UCSD-AML1 (cell line): ENCODE data around the gene RBBP5.

Experiments
- DNase-seq: peaks from one replicate; lab custom pipeline; 2025; ENCODE audit not compliant: unreplicated experiment; lab: John Stamatoyannopoulos, UW

The RBBP5 gene

GRCh38 chr1:205057808-205058575, 63.8 kb downstream of the RBBP5 start:
- no peak for DNase-seq

- no peak for DNase-seq
These were observed 64.7 kb downstream of the RBBP5 start for GRCh38 chr1:205056956-205057568.

DNA sequence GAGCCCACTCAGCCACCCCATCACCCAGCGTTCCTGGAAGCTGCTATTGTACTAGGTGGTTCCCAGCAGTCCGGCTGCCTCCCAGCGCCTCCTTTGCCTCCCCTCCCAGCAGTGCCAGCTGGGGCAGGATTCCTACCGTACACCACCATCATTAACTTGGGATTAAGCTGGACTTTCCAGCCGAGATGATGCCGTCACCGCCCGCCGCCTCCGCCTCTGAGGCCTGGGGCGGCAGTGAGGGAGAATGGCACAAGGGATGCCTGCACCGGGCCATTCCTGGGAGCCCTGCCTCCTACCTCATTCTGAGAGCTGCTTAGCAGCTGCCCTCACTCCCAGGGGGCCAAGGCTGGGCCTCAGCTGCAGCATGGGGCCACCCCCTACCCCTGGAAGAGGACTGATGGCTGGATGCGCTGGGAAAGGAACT, 65.6 kb downstream of the RBBP5 start:
- no peak for DNase-seq

DNA sequence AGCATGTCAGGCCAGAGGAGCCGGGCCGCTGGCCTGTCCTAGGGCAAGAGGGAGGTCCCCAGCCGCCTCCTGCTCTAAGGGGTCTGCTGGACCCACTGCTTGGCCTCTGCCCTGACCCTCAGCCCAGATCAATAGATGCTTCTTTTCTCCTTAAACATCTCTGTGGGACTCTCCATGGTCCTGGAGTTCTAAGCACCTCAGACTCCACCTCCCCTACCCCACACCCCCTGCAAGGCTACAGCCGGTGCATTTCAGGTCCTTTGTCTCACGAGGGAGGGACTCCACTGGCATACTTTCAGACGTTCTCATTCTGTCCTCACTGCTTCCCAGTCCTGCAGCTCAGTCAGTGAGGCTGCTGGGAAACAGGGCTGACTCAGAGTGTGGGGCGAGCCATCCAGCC, 67.8 kb downstream of the RBBP5 start:
- DNase-seq, result no peak

DNA sequence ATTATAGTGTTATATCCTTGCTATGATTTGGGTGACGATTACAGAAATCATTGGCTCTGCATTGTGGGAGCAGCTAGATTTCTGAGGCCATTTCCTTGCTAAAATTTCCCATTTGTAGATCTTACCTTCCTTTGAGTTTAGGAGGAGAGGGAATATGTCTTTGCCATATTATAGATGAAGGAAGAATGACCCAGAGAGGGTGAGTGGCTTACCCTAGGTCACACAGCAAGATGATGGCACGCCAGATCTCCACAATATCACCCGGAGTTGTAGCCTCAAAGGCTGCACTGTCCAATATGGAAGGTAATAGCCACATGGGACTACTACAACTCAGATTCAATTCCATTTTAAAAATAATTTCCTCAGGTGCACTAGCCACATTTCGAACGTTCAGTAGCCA, 68.5 kb downstream of the RBBP5 start:
- DNase-seq, result no peak

DNA sequence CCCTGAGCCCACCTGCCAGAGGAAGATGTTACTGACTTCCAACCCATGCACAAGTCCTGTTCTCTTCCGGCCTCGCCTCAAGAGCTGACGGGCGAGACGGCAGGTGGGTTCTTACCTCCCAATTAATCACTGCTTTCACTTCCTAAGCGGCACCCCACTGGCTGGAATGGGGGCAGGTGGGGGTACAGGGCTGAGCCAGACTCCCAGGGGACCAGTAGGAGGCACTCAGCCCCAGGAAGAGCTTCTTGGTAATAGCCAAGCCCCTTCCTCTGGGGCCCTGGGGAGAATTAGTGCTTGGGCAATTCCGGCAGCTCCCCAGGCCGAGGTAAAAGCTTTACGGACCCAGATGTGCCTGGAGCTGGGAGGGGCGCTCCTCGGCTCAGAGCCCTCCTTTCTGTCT, 69.1 kb downstream of the RBBP5 start:
- no peak for DNase-seq

GRCh38 chr1:205049479-205049878, 72.3 kb downstream of the RBBP5 start:
- no peak for DNase-seq

- DNase-seq, result no peak
These were observed 73.4 kb downstream of the RBBP5 start for GRCh38 chr1:205048382-205048781.

- no peak for DNase-seq
These were observed 74.0 kb downstream of the RBBP5 start for GRCh38 chr1:205047764-205048231.

GRCh38 chr1:205046870-205047269, 74.9 kb downstream of the RBBP5 start:
- no peak for DNase-seq

- no peak for DNase-seq
These were observed 76.6 kb downstream of the RBBP5 start for GRCh38 chr1:205045146-205045545.

DNA sequence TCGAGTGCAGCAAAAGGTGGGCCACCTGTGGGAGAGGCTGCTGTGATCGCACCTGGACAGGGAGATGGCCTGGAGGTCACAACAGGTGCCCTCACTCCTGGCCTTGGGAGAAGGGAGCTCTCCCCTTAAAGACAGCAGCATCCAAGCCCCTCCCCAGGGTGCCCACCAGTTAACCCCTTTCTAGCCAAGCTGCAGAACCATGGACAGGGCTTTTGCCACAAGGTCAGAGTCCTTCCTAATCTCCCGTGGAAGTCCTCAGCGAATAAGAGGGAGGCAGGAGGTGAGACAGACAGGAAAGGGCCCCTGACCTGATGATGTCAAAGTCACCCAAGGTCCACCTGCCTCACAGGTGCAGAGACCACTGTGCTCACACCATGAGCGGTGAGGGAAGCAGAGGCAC, 77.0 kb downstream of the RBBP5 start:
- DNase-seq, result no peak

DNA sequence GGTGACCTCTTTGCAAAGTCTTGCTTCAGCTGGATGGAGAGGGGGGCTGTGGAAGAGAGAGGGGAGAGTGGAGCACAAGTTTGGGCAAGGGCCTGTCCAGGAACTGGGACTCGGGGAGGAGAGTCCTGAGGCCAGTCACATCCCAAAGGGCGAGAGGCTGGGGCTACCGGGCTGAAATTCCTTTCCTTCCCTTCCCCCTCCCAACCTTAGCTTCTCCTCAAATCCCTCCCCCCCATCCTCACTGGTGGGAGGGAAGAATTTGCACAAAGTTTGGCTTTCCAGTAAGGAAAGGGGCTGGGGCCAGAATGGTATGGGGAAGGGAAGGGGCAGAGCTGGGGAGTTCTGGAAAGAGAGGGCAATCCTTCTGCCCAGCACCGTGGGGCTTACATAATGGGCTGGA, 77.9 kb downstream of the RBBP5 start:
- no peak for DNase-seq

DNA sequence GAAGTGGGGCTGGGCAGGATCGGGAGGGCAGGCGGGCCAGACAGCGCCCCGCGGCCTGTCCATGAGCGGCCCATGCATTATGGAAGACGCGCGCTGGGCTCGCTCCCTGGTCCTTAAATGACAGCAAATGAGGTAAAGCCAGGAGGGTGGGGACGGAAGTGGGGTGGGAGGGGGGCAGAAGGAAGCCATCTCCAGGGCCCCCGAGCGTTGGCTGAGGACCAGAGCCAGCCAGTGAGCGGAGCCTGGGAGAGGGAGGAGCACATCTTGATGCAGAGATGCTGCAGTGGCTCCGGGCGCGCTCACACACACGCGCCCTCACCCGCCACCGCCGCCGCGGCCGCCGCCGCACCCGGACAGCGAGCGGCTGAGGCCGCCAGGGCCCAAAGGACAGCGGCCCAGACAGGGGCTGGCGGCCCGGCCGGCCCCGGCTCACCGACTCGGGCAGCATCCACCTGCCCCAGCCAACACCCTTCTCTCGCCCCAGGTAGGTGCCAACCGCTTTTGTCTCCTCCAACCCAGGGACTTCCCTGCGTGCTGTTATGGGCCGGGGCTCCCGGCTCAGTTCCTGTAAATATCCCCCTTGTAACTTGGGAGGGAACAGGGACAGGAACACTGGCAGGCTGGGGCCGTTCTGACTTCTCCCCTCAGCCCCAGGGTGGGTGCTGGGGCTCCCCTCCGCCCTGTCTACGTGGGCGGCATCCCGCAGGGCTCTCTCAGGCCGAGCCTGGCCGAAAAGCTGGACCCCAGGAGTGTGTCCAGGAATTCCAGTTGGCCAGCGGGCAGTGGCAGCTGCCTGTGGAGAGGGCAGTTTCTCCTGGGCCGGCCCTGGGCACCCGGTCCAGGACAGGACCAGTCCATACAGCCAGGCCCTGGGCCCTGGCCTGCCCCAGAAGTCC, 78.6 kb downstream of the RBBP5 start, which contains the start of gene CNTN2:
Gene CNTN2, plus strand, starts transcription at position 302 of the 896 bp plus-strand sequence. CDS start 9,974 bp downstream, outside the sequence.
- no peak for DNase-seq

- DNase-seq, result no peak
These were observed 79.5 kb downstream of the RBBP5 start for GRCh38 chr1:205041998-205042910.

- DNase-seq, result no peak
These were observed 80.6 kb downstream of the RBBP5 start for GRCh38 chr1:205041001-205041715.

GRCh38 chr1:205038132-205038786, 83.5 kb downstream of the RBBP5 start:
- DNase-seq, result no peak

GRCh38 chr1:205037539-205037938, 84.2 kb downstream of the RBBP5 start:
- no peak for DNase-seq
